HFFc6 (cell line): ENCODE data around the gene CACTIN. TPM values are rescaled to one million over a fixed set of nuclear protein-coding genes. Genes with fewer than 3 reads are reported as not detected.
"Not testable (repeated sequence)": the region's sequence is repeated elsewhere in the genome, so short reads cannot be mapped to it uniquely, and the experiment has no call there.

ENCODE experiments used
- DNase-seq: peaks from one replicate; pipeline ENCODE4 v3.0.0-alpha.2; 2018
- H3K27ac Mint-ChIP-seq: 2 replicates; pipeline ENCODE4 v1.8.0; 2020; ENCODE audit warnings: mild to moderate bottlenecking, mixed read lengths
- H3K27me3 Mint-ChIP-seq: 2 replicates; pipeline ENCODE4 v1.8.0; 2021; ENCODE audit warnings: mild to moderate bottlenecking, moderate library complexity, mixed read lengths; ENCODE audit not compliant: insufficient read depth
- H3K36me3 Mint-ChIP-seq: 2 replicates; pipeline ENCODE4 v1.8.0; 2021; ENCODE audit warnings: low read depth, mixed read lengths
- H3K4me1 Mint-ChIP-seq: 2 replicates; pipeline ENCODE4 v1.8.0; 2020; ENCODE audit warnings: low read depth, mixed read lengths
- H3K4me3 Mint-ChIP-seq: 2 replicates; pipeline ENCODE4 v1.8.0; 2020; ENCODE audit warnings: mild to moderate bottlenecking, moderate library complexity, mixed read lengths
- H3K9me3 Mint-ChIP-seq: 2 replicates; pipeline ENCODE4 v1.8.0; 2020; ENCODE audit warnings: mild to moderate bottlenecking, mixed read lengths
- CTCF ChIP-seq: fragments of 200-600 bp; sonication (generic); IDR thresholded peaks from 2 replicates; pipeline ENCODE4 v1.5.0; 2021; ENCODE audit warnings: antibody characterized with exemption, mild to moderate bottlenecking
- total RNA-seq, 6 experiments: library from RNA; stranded (reverse); fragmentation: NEBNext Ultra II Directional; extraction: Animal tissue kit (Norgen Biotek cat#: 25700); gene quantifications; 2 replicates in 1 of 6; 3 replicates in 5 of 6; pipeline ENCODE4 v1.2.3, GENCODE V29; 2021

CACTIN gene
- total RNA-seq, 6 experiments from 2014 or later = 22.7 to 25.3 (median 24.9) TPM

GRCh38 chr19:3573162-3573857 lies 53.3 kb downstream of the CACTIN start:
- H3K4me1 Mint-ChIP-seq = peaks cover 23% of the 10 kb centered on the region
- peak overlapping the region; percentile 63 for H3K27ac Mint-ChIP-seq
- TF ChIP-seq CTCF = no peak

GRCh38 chr19:3572855-3573161 lies 53.8 kb downstream of the CACTIN start, which contains the start of gene HMG20B:
Gene HMG20B (plus strand): TSS chr19:3572944. CDS start chr19:3573310, 366 bp downstream.
- TF ChIP-seq CTCF = no peak
- peak within 1 kb of the TSS; percentile 81 for H3K4me3 Mint-ChIP-seq
- no peak for DNase-seq
- H3K36me3 Mint-ChIP-seq = peaks cover 13% of the 10 kb centered on the region
- no peaks in the 10 kb centered on the region for H3K9me3 Mint-ChIP-seq
- H3K27ac Mint-ChIP-seq = peak within 1 kb of the TSS; percentile 76
- H3K27me3 Mint-ChIP-seq = no peaks in the 10 kb centered on the region; the same call in none of the 2 replicates
- peaks cover 23% of the 10 kb centered on the region for H3K4me1 Mint-ChIP-seq

More at GRCh38 chr19:3573162-3573857, 53.3 kb downstream of the CACTIN start:
- H3K4me3 Mint-ChIP-seq = peak overlapping the region; percentile 81
- peaks cover 13% of the 10 kb centered on the region for H3K36me3 Mint-ChIP-seq
- H3K9me3 Mint-ChIP-seq = no peaks in the 10 kb centered on the region
- DNase-seq = no peak
- H3K27me3 Mint-ChIP-seq = no peaks in the 10 kb centered on the region; the same call in none of the 2 replicates

- H3K27ac Mint-ChIP-seq = peak overlapping the region; percentile 76
- H3K4me3 Mint-ChIP-seq = peak overlapping the region; percentile 77
- peak; percentile 99 for DNase-seq
- no peaks in the 10 kb centered on the region; the same call in none of the 2 replicates for H3K27me3 Mint-ChIP-seq
- H3K4me1 Mint-ChIP-seq = peaks cover 23% of the 10 kb centered on the region
- H3K36me3 Mint-ChIP-seq = peaks cover 13% of the 10 kb centered on the region
- TF ChIP-seq CTCF = no peak
- no peaks in the 10 kb centered on the region for H3K9me3 Mint-ChIP-seq
These were observed 54.3 kb downstream of the CACTIN start for GRCh38 chr19:3572132-3572854.

GRCh38 chr19:3570606-3571011 lies 56.0 kb downstream of the CACTIN start:
- Mint-ChIP-seq H3K4me1 (peaks cover 17% of the 10 kb centered on the region), H3K9me3 (no peaks in the 10 kb centered on the region), H3K27ac (no peak overlapping the region), H3K36me3 (peaks cover 13% of the 10 kb centered on the region), H3K4me3 (no peak overlapping the region), H3K27me3 (peaks cover 3% of the 10 kb centered on the region)
- TF ChIP-seq CTCF = no peak
- no peak for DNase-seq

GRCh38 chr19:3570042-3570441 lies 56.5 kb downstream of the CACTIN start:
- H3K4me3 Mint-ChIP-seq, H3K27me3 Mint-ChIP-seq, H3K27ac Mint-ChIP-seq, DNase-seq, H3K9me3 Mint-ChIP-seq, H3K36me3 Mint-ChIP-seq: not testable (repeated sequence)
- peaks cover 13% of the 10 kb centered on the region for H3K4me1 Mint-ChIP-seq

GRCh38 chr19:3565139-3565538 lies 61.5 kb downstream of the CACTIN start:
- Mint-ChIP-seq H3K27ac (peak overlapping the region; percentile 49; the same call in 1 of the 2 replicates), H3K4me1 (no peaks in the 10 kb centered on the region; the same call in 1 of the 2 replicates), H3K9me3 (no peaks in the 10 kb centered on the region), H3K4me3 (no peak overlapping the region), H3K36me3 (no peaks in the 10 kb centered on the region), H3K27me3 (peaks cover 4% of the 10 kb centered on the region; the same call in 1 of the 2 replicates)
- TF ChIP-seq CTCF = no peak
- no peak for DNase-seq
